GM19240 (cell line): Measurements from ENCODE around the gene DUOXA1.
"Not testable (repeated sequence)": the region's sequence is repeated elsewhere in the genome, so short reads cannot be mapped to it uniquely, and the experiment has no call there.

Experiments
- DNase-seq: peaks from one replicate; pipeline ENCODE4 v3.0.0; 2011; ENCODE audit warnings: low spot score; ENCODE audit not compliant: insufficient read length

Gene DUOXA1

GRCh38 chr15:45113380-45113990 lies 16.2 kb downstream of the DUOXA1 start:
- DNase-seq, result no peak

- no peak for DNase-seq
Observed at GRCh38 chr15:45112591-45113379, 16.9 kb downstream of the DUOXA1 start.

DNA sequence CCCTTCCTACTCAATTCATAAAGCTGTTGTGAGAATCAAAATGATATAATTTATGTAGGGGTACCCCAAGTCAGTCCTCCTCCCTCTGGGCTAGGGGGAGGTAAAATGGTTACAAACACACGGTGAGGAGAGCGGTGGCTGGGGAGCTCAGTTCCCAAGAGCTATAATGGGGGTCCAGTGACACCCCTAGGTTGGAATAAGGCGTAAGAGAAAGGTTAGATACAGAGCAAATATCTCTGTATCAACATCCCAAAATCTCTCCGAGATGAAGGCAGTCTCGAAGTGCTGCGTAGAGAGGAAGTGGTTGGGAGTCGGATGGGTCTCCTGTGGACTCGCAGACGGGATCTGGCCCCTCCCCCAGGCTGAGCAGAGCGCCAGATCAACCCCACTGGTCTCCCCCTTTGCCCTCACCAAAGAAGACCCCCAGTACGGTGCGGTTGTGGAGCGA lies 17.5 kb downstream of the DUOXA1 start:
- DNase-seq, result no peak

DNA sequence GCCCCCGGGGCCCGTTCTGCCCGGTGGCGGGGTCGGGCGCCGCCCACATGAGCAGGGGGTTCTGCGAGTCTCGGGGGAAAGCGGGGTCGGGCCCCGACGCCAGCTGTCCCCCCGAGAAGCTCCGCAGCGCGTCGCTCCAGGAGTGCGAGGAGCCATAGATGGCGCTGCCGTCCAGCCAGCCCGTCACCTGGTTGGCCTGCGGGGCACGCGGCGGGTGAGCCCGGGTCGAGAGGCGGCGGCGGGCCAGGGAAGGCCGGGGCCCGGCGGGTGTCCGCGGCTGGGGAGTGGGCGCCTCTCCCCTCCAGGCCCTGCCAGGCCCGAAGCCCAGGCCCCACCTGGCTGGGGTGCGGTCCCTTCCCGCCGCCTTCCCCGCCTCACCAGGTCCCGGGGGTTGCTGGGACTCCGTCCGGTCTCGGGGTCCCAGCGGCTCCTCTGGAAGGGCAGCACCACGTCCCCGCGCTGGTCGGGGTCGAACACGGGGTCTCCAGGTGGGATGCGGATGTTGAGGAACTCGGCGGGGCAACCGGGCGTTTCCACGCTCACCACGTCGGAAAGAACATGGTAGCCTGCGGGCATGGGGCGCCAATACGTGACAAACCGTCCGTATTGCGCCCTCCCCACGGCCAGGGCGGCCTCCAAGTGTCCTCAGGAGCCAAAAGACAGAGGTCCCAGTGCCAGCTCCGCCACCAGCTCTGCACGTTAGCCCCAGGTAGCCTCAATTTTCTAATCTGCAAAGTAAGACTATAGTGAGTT lies 18.1 kb downstream of the DUOXA1 start:
- DNase-seq, result no peak

DNA sequence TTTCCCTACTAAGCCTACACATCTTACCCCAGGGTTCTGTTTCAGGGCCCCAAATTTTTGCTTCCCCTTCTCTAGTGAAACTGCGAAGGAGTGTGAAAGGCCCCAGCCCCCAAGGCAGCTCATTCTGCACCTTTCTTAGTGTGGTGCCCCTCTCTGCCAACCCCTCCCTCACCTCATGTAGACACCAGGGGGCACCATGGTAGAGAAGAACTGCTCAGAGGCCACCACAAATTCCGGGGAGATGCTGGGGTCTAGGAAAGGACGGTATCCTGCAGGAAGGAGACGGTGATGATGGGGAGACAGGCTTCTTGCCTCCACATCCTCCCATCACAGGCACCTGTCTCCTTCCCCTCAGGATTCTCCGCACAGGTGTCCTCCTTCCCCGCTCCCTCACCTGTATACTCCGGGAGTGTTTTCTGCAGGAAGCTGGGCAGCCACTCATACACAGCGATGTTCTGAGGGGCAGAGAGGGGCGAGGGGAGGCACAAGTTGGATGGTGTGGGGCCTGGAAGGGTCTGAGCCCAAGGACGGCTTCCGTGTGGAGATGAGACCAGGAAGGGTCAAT lies 19.3 kb downstream of the DUOXA1 start:
- no peak for DNase-seq

GRCh38 chr15:45107941-45108630 lies 21.6 kb downstream of the DUOXA1 start:
- no peak for DNase-seq

DNA sequence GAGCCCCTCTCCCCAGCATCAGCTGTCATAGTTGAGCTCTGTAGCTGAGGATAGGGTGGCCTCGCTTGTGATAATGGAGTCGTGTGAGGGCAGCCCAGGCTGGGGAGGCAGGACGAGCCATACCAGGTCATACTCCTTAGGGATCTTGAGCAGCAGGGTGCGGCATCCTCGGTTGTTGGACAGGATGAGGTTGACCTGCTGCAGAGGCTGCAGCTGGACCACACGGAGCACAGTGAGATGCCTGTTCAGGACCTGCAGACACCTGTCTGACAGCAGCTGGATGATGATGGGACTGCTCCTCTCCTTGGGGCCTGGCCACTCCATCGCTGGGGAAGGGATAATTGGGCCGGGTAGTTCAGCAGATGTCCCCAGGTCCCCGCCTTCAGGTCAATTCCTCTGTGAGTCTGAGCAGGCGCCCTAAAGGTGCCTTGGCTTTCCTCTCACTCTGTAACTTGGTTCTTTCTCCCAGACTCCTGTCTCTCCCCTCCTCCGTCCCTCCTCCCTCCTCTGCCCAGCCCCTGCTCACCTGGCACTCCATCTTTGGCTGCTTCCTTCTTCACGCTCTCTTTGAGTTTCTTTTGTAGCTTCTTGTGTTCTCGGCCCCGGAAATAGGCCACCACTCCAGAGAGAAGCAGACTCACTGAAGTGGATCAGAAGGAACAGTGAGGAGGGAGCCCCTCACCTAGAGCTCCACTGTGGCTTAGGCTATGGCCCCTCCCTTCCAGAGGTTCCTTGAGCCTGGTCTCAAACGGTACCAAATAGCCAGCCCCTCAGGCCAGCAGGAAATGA lies 23.5 kb downstream of the DUOXA1 start:
- no peak for DNase-seq

GRCh38 chr15:45105586-45105985 lies 24.1 kb downstream of the DUOXA1 start:
- DNase-seq, result no peak

DNA sequence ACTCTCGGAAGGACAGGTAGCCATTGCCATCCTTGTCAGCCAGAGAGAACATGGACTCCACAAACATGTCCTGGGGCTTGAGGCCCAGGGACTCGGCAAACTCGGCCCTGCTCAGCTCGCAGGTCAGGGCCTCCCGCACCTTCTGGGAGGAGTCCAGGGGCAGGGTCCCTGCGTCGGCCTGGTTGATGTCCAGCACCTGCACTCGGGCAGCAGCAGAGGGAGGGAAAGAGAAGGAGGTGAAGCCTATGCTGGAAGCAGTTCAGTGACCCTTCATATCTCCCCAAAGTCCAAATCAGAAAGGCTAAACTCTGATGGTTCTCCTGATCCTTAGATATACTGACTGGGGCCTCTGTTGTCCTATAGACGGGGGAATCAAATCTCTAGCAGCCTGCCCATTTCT lies 25.5 kb downstream of the DUOXA1 start:
- DNase-seq, result not testable (repeated sequence)

GRCh38 chr15:45102226-45102625 lies 27.5 kb downstream of the DUOXA1 start:
- DNase-seq, result no peak

GRCh38 chr15:45101749-45102148 lies 27.9 kb downstream of the DUOXA1 start:
- DNase-seq, result no peak

DNA sequence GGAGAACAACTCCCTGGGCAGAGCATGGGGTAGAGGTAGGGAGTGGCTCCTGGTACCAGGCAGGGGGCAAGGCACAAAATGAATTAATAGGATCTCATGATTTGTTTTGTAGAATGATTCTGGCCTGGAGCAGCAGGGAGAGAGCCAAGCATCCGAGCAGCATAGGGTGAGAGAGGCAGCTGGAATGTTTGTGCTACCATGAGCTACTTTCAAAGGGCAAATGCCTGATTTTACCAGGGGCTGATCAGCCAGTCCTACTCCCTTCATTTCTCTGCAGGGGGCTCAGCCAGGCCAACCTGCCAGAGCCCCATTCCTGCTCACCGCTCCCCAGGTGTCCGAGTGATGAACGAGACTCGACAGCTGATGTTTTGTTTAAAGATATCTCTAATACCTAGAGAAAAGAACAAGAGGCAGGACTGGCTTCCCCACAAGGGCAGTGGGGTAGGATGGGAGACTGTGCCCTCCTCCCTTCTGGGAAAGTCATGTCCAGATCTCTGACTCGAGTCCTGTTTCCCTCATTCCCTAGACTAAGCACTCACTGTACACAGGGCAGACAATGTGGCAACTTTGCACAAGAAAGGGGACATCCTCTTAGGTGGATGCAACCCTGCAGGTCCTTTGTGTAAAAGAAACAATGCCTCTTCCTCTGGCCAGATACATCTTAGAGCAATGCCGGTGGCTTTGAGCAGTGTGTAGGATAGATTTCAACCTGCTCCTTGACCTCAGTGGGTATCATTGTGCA lies 28.6 kb downstream of the DUOXA1 start:
- no peak for DNase-seq

DNA sequence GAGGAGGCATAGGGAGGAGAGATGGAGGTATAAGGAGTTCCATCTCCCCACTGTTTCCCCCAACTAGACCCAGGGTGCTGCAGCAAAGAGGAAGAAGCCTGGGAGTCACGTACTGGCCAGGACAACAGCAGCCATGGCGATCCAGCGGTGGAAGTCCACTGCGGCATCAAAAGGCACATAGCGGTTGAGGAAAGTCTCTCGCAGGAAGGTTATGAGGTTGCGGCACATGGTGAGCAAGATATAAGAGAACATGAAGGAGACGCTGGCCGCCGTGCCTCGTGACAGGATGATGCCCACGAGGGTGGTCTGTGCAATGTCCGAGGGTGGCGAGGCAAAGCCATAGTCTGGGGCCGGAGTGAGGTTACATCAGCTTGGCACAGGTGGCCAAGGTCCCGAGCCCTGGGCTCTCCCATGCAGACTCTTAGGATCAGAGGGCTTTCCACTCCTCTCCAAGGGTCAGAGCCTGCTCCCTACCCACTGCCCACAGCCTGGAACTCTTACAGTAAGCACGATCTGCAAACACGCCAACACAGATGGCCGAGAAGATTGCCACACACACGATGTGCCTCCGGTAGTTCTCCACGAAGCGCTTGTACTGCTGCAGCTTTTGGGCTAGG lies 30.0 kb downstream of the DUOXA1 start:
- no peak for DNase-seq

DNA sequence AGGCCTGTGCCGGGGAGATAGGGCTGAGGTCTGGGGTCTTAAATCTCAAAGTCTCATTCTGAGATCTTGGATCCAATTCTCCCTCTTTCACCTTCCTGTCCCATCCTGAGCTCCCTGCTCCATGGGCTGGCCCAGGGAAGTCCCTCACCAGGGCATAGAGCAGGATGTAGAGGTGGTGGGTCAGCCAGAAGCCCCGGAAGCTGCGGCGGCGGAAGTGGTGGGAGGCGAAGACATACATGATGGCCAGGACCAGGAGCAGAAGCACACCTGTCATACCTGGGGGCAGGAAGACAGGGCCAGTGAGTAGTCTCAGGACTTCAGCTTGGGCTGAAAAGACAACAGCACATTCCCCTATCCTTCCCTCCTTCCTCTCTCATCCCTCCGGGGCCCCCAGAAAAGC lies 32.2 kb downstream of the DUOXA1 start:
- DNase-seq, result no peak

GRCh38 chr15:45095661-45096060 lies 34.0 kb downstream of the DUOXA1 start:
- no peak for DNase-seq

GRCh38 chr15:45094358-45094730 lies 35.3 kb downstream of the DUOXA1 start:
- no peak for DNase-seq

DNA sequence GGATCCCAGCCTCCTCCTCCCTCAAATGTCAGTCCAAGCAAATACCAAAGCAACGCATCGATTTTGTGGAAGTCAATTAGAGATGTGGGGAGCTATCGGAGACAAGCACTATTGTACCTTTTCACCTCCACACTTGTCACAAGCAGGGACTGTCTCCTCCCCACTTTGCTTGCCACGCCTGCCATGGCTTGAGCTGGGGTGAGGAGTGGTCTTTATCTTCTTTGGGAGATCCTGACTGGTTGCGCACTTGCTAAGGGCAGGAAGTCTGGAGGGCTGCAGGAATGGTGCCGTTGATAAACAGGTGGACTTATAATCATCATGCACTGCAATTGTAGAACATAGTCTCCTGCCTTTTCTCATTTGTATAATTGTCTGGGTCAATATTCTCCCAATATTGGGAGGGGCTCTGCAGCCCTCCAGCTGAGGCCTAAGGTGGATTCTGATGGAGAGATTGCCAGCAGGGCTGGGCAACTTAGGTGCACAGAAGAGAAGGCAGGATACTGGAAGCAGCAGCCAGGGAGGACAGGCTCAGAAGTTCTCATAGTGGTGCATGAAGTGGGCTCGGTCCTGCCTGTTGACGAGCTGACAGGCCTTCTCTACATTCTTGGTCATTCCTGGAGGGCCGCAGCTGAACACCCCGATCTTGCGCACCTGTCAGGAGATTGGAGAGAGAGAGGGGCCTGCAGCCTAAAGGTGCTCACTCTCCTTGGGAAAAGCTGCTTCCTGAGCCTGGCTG lies 35.9 kb downstream of the DUOXA1 start:
- DNase-seq, result no peak

- no peak for DNase-seq
Observed at GRCh38 chr15:45093013-45093412, 36.7 kb downstream of the DUOXA1 start.

GRCh38 chr15:45091576-45091975 lies 38.1 kb downstream of the DUOXA1 start:
- no peak for DNase-seq
